HFF-Myc (cell line): ENCODE measurements around the gene CAPZA2.
"Not testable (repeated sequence)": the region's sequence is repeated elsewhere in the genome, so short reads cannot be mapped to it uniquely, and the experiment has no call there.

Experiments used
- DNase-seq: peaks from one replicate; pipeline ENCODE4 v3.0.0-alpha.2; 2011; ENCODE audit warnings: low read depth; ENCODE audit errors: extremely low read depth
- H3K4me3 ChIP-seq: replicated peaks from 2 replicates; pipeline ENCODE4 v1.5.1; 2011; ENCODE audit warnings: low read depth, mild to moderate bottlenecking, control low read depth, low read length
- CTCF ChIP-seq: IDR thresholded peaks from 2 replicates; pipeline ENCODE4 v1.5.1; 2012; ENCODE audit warnings: mild to moderate bottlenecking, low read depth, low read length, control low read depth; ENCODE audit errors: missing control alignments

Gene CAPZA2

GRCh38 chr7:116862234-116862950 lies at the start of gene CAPZA2:
CAPZA2 (plus strand) TSS chr7:116862587; CDS start chr7:116862612, 25 bp downstream.
- peak; percentile 65 for DNase-seq
- no peak for TF ChIP-seq CTCF
- H3K4me3 ChIP-seq = peak within 1 kb of the TSS; percentile 84

GRCh38 chr7:116812860-116813259 lies 49.5 kb upstream of the CAPZA2 start:
- no peak for DNase-seq
- TF ChIP-seq CTCF = no peak
- no peak overlapping the region for H3K4me3 ChIP-seq

GRCh38 chr7:116813371-116813770 lies 49.0 kb upstream of the CAPZA2 start:
- not testable (repeated sequence) for DNase-seq, H3K4me3 ChIP-seq

GRCh38 chr7:116815041-116815440 lies 47.3 kb upstream of the CAPZA2 start:
- no peak for TF ChIP-seq CTCF
- no peak for DNase-seq
- H3K4me3 ChIP-seq = no peak overlapping the region

GRCh38 chr7:116820149-116820548 lies 42.2 kb upstream of the CAPZA2 start:
- no peak overlapping the region for H3K4me3 ChIP-seq
- no peak for DNase-seq
- no peak for TF ChIP-seq CTCF

- DNase-seq, H3K4me3 ChIP-seq: not testable (repeated sequence)
Observed at GRCh38 chr7:116821647-116822046, 40.7 kb upstream of the CAPZA2 start.

GRCh38 chr7:116824449-116824848 lies 37.9 kb upstream of the CAPZA2 start:
- no peak for TF ChIP-seq CTCF
- no peak overlapping the region for H3K4me3 ChIP-seq
- no peak for DNase-seq

- no peak for DNase-seq
- no peak for TF ChIP-seq CTCF
- H3K4me3 ChIP-seq = no peak overlapping the region
Observed at GRCh38 chr7:116828281-116828680, 34.1 kb upstream of the CAPZA2 start.
